Astrocyte (in vitro differentiated cells and primary cell): Measurements from ENCODE around the gene FHIT.

ENCODE experiments used
- CTCF ChIP-seq: IDR thresholded peaks from 2 replicates; pipeline ENCODE4 v1.5.1; 2011; ENCODE audit warnings: low read depth, mild to moderate bottlenecking, inconsistent platforms, low read length, moderate library complexity; ENCODE audit not compliant: insufficient read depth
- EZH2 ChIP-seq: IDR thresholded peaks from 2 replicates; pipeline ENCODE4 v1.6.1; 2012; ENCODE audit warnings: mild to moderate bottlenecking, low read length, inconsistent platforms; ENCODE audit not compliant: insufficient read depth

- TF ChIP-seq CTCF (no peak), EZH2 (no peak)
These were observed 1066.1 kb downstream of the FHIT start for GRCh38 chr3:60185161-60185560.
